Measurements from ENCODE around the gene SDK2. TPM values are rescaled to one million over a fixed set of nuclear protein-coding genes. Genes with fewer than 3 reads are reported as not detected.

SDK2 gene
- total and polyA plus RNA-seq, 2 of the 8 experiments (the other 6 are each of a cell fraction or from before 2014, with no cell fraction given) = 3.9 to 4.1 TPM

- H4K20me1 ChIP-seq (replicated peaks in 1 of 2; ENCODE audit: control insufficient read depth in 1 of 2, insufficient read depth in 2 of 2, low read length in 2 of 2) = peaks cover 0 to under 1% of the 10 kb centered on the region in 2 experiments
- ChIA-PET POLR2A (ENCODE audit: partially characterized antibody) (no interaction called here), CTCF (ENCODE audit: partially characterized antibody) (interaction anchor here (0.6 to 3.8 kb wide), 3 partner anchors 220 to 1077 kb away, joined by 3 to 12 read pairs (median 3); no protein-coding TSS in a partner anchor)
- H3K36me3 ChIP-seq (ENCODE audit: control insufficient read depth in 2 of 4, insufficient read depth in 4 of 4, low read length in 3 of 4) = peaks cover 0 to 6% (median 2%) of the 10 kb centered on the region in 4 experiments; a peak in 6 of 8 replicates
- H3K79me1 ChIP-seq (ENCODE audit: low read depth, low read length) = no peaks in the 10 kb centered on the region
- H3K79me2 ChIP-seq (ENCODE audit: control insufficient read depth in 1 of 2, insufficient read depth in 2 of 2, low read length in 2 of 2) = no peaks in the 10 kb centered on the region
- no peak overlapping the region for H4K5ac ChIP-seq (ENCODE audit: insufficient read length, low read depth, low read length)
- no peak overlapping the region for H3K23ac ChIP-seq (ENCODE audit: insufficient read length)
- H2BK15ac ChIP-seq (ENCODE audit: low read length) = no peak overlapping the region
- H2AFZ ChIP-seq (ENCODE audit: low read length) = no peak overlapping the region
- no peak overlapping the region for H3K4me2 ChIP-seq (ENCODE audit: insufficient read depth in 1 of 2, low read depth in 2 of 2, low read length in 2 of 2)
- no peak overlapping the region for H3K9ac ChIP-seq (replicated peaks in 1 of 4; ENCODE audit: extremely low read depth in 1 of 4, low read depth in 3 of 4, low read length in 3 of 4)
- H3K4me3 ChIP-seq (ENCODE audit: extremely low read depth in 1 of 4, insufficient read depth in 2 of 4, low read depth in 3 of 4, low read length in 4 of 4) = no peak overlapping the region
- no peaks in the 10 kb centered on the region for H3K9me3 ChIP-seq (ENCODE audit: insufficient read depth in 2 of 2, low read depth in 1 of 2, low read length in 1 of 2)
- no peak overlapping the region for H4K91ac ChIP-seq (replicated peaks; ENCODE audit: insufficient read length, low read length)
- no peak overlapping the region for H2BK120ac ChIP-seq (replicated peaks; ENCODE audit: low read depth, low read length)
- H2BK12ac ChIP-seq (ENCODE audit: low read depth, low read length) = no peak overlapping the region
- DNase-seq (ENCODE audit: low read depth in 1 of 2, low spot score in 2 of 2) (no peak), FAIRE-seq (no peak)
- H2BK20ac ChIP-seq (ENCODE audit: low read length) = no peak overlapping the region
- no peak overlapping the region for H2AK5ac ChIP-seq (ENCODE audit: low read depth, low read length)
- no peak overlapping the region for H3K56ac ChIP-seq (replicated peaks; ENCODE audit: insufficient read length, low read depth, low read length)
- no peak overlapping the region for H4K8ac ChIP-seq (ENCODE audit: extremely low read depth, insufficient read depth, low read length)
- no peak overlapping the region for H3K14ac ChIP-seq (ENCODE audit: insufficient read length)
- no peak overlapping the region for H3K27ac ChIP-seq (ENCODE audit: low read depth, low read length)
- no peaks in the 10 kb centered on the region for H3K27me3 ChIP-seq (replicated peaks in 1 of 4; ENCODE audit: control insufficient read depth in 3 of 4, extremely low read depth in 1 of 4, insufficient read depth in 3 of 4, low read length in 3 of 4)
- H3K18ac ChIP-seq (ENCODE audit: extremely low read depth, low read length) = no peak overlapping the region
- H3K4me1 ChIP-seq (replicated peaks in 1 of 4; ENCODE audit: control insufficient read depth in 3 of 4, insufficient read depth in 4 of 4, low read length in 3 of 4) = peaks cover 0 to 6% (median 1%) of the 10 kb centered on the region in 4 experiments; a peak in 3 of 7 replicates
- no peaks in the 10 kb centered on the region for H3K23me2 ChIP-seq (ENCODE audit: low read depth, low read length)
- no peak overlapping the region for H2BK5ac ChIP-seq (ENCODE audit: low read depth, low read length)
- no peak overlapping the region for H3K4ac ChIP-seq (replicated peaks; ENCODE audit: insufficient read length, low read depth, low read length)
- no peak for TF ChIP-seq SIN3A (conservative IDR thresholded peaks at IDR 0.05 in 1 of 2, IDR thresholded peaks at IDR 0.05 in 1 of 2; ENCODE audit: low read depth in 1 of 2, low read length in 2 of 2)
- TF ChIP-seq CTBP2 (IDR thresholded peaks at IDR 0.05; ENCODE audit: borderline replicate concordance, insufficient read depth, insufficient read length, low read length) = no peak
- TF ChIP-seq FOSL1 (IDR thresholded peaks at IDR 0.05; ENCODE audit: insufficient read depth, low read depth, low read length) = no peak
- TF ChIP-seq CBX8 (IDR thresholded peaks at IDR 0.05; ENCODE audit: borderline replicate concordance, low read depth, low read length) = no peak
- no peak for TF ChIP-seq SRF (IDR thresholded peaks at IDR 0.05; ENCODE audit: low read depth, low read length)
- no peak for TF ChIP-seq CHD2 (IDR thresholded peaks at IDR 0.05; ENCODE audit: low read length)
- no peak for TF ChIP-seq ATF2 (IDR thresholded peaks at IDR 0.05; ENCODE audit: low read length)
- no peak for TF ChIP-seq JUND (IDR thresholded peaks at IDR 0.05; ENCODE audit: low read length)
- TF ChIP-seq MAFK (IDR thresholded peaks at IDR 0.05; ENCODE audit: low read depth, low read length) = no peak
- no peak for TF ChIP-seq GABPA (IDR thresholded peaks at IDR 0.05; ENCODE audit: borderline replicate concordance, insufficient read depth, low read length)
- TF ChIP-seq CREB1 (IDR thresholded peaks at IDR 0.05) = no peak
- no peak for TF ChIP-seq TEAD4 (IDR thresholded peaks at IDR 0.05; ENCODE audit: low read depth, low read length)
- TF ChIP-seq YY1 (IDR thresholded peaks at IDR 0.05; ENCODE audit: low read depth, low read length) = no peak
- no peak for TF ChIP-seq POU5F1 (IDR thresholded peaks at IDR 0.05; ENCODE audit: low read depth, low read length)
Observed at GRCh38 chr17:73427198-73427597, 217.0 kb downstream of the SDK2 start.
